Endothelial cell of umbilical vein (primary cell): ENCODE measurements around the gene SLC45A2.

Experiments used
- EZH2 ChIP-seq: IDR thresholded peaks from 2 replicates; pipeline ENCODE4 v1.6.1; 2012; ENCODE audit warnings: borderline replicate concordance, low read depth, mild to moderate bottlenecking, moderate library complexity, low read length, inconsistent platforms; ENCODE audit not compliant: severe bottlenecking
- GATA2 ChIP-seq: IDR thresholded peaks from 2 replicates; pipeline ENCODE4 v1.7.0; 2011; ENCODE audit warnings: low read depth, mild to moderate bottlenecking, moderate library complexity, mixed read lengths, low read length; ENCODE audit not compliant: insufficient read length, insufficient read depth
- JUN ChIP-seq: IDR thresholded peaks from 2 replicates; pipeline ENCODE4 v1.6.1; 2011; ENCODE audit warnings: borderline replicate concordance, low read depth; ENCODE audit not compliant: insufficient read length, insufficient read depth
- MYC ChIP-seq: IDR thresholded peaks from one replicate; pipeline ENCODE4 v1.6.1; 2011; ENCODE audit warnings: mild to moderate bottlenecking, low read depth, low read length
- POLR2A ChIP-seq: IDR thresholded peaks from 2 replicates; pipeline ENCODE4 v1.6.1; 2012; ENCODE audit warnings: low read depth, mild to moderate bottlenecking, control low read depth, low read length
- POLR2AphosphoS5 ChIP-seq: IDR thresholded peaks from 2 replicates; pipeline ENCODE4 v1.6.1; 2012; ENCODE audit warnings: low read depth, mild to moderate bottlenecking, control low read depth, low read length, moderate library complexity; ENCODE audit not compliant: insufficient read depth
- TF ChIP-seq, protein P1 (sequence below), 2 donors: IDR thresholded peaks; 1 replicate in 1 of 2; 2 replicates in 1 of 2; pipeline ENCODE4 v1.5.1; 2011; ENCODE audit warnings: low read length in 2 of 2, mild to moderate bottlenecking in 2 of 2, moderate library complexity in 2 of 2, control low read depth in 1 of 2, inconsistent platforms in 1 of 2, low read depth in 1 of 2; ENCODE audit not compliant: insufficient read depth in 1 of 2; ENCODE audit errors: extremely low read depth in 1 of 2
- TF ChIP-seq, protein P2 (sequence below): IDR thresholded peaks from 2 replicates; pipeline ENCODE4 v1.6.1; 2011; ENCODE audit not compliant: insufficient read depth, insufficient read length

DNA sequence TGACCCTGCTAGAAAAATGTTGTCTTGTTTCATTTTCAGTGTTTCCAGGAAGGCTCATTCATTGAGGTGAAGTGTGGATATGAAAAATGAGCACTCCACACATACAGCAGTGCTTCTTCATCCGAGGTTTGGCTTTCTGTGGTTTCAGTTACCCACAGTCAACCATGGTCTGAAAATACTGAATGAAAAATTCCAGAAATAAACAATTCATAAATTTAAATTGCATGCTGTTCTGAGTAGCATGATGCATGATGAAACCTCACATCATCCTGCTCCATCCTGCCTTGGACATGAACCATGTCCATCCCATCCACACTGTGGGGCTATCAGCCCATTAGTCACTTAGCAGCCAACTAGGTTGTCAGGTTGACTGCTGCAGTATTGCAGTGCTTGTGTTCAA, 10.4 kb upstream of the SLC45A2 start:
- TF ChIP-seq EZH2, result no peak
- TF ChIP-seq, protein P1, sequence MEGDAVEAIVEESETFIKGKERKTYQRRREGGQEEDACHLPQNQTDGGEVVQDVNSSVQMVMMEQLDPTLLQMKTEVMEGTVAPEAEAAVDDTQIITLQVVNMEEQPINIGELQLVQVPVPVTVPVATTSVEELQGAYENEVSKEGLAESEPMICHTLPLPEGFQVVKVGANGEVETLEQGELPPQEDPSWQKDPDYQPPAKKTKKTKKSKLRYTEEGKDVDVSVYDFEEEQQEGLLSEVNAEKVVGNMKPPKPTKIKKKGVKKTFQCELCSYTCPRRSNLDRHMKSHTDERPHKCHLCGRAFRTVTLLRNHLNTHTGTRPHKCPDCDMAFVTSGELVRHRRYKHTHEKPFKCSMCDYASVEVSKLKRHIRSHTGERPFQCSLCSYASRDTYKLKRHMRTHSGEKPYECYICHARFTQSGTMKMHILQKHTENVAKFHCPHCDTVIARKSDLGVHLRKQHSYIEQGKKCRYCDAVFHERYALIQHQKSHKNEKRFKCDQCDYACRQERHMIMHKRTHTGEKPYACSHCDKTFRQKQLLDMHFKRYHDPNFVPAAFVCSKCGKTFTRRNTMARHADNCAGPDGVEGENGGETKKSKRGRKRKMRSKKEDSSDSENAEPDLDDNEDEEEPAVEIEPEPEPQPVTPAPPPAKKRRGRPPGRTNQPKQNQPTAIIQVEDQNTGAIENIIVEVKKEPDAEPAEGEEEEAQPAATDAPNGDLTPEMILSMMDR (IDR thresholded peaks at IDR 0.05; ENCODE audit: extremely low read depth in 1 of 2, insufficient read depth in 1 of 2, low read depth in 1 of 2, low read length in 2 of 2), result no peak
- TF ChIP-seq POLR2A, result no peak
- no peak for TF ChIP-seq POLR2AphosphoS5
- no peak for TF ChIP-seq JUN
- TF ChIP-seq MYC, result no peak
- TF ChIP-seq, protein P2, sequence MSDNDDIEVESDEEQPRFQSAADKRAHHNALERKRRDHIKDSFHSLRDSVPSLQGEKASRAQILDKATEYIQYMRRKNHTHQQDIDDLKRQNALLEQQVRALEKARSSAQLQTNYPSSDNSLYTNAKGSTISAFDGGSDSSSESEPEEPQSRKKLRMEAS, result no peak
- TF ChIP-seq GATA2, result no peak
